ENCODE measurements around the gene SLC16A7. TPM values are rescaled to one million over a fixed set of nuclear protein-coding genes. Genes with fewer than 3 reads are reported as not detected.

The SLC16A7 gene
- total and polyA plus RNA-seq, 9 of the 15 experiments (the other 6 are each of a cell fraction or from before 2014, with no cell fraction given) = 0.18 TPM; not detected in 8

DNA sequence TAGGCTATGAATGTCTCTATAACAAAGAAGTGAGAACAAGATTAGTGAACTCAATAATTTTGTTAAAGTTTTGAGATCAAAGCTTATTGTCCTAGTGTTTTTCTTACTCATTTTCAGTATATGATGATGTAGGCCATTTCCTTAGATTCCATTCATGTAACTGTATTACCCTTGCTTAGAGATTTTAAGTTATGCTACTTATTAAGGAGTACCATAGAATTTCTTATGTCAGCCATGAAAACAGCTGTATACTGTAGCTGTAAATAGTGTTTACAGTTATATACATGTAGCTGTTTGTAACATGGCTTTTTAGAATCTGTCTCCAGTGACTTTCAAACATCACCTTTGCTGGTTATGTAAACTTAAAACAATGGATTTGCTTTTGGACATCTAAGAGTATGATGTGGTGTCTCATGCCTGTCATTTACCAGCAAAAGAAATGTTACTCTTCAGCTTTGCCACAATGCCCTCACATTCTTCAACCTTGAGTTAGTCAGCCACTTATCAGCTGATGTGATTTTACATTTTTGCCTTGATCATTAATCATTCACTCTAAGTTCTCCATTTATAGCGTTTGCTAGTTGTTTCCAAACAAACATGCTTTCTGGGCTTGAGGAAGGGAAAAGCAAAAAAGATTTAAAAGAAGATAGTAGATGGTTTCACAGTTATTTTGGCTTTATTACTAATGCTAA is 55.5 kb downstream of the SLC16A7 start:
- Histone ChIP-seq H3K27me3 (ENCODE audit: control insufficient read depth in 2 of 2, insufficient read depth in 2 of 2, low read length in 2 of 2) (no peaks in the 10 kb centered on the region), H4K20me1 (replicated peaks; ENCODE audit: control insufficient read depth, insufficient read depth, low read length) (no peaks in the 10 kb centered on the region), H3K4me3 (no peak overlapping the region), H3K27ac (ENCODE audit: extremely low read depth, low read depth, low read length) (no peak overlapping the region), H2AFZ (ENCODE audit: low read depth, low read length) (no peak overlapping the region), H3K4me1 (replicated peaks in 1 of 2; ENCODE audit: control insufficient read depth in 2 of 2, insufficient read depth in 2 of 2, low read length in 2 of 2) (no peaks in the 10 kb centered on the region), H3K79me2 (ENCODE audit: control insufficient read depth, insufficient read depth, low read length) (no peaks in the 10 kb centered on the region), H3K9ac (ENCODE audit: insufficient read depth in 1 of 2, low read depth in 2 of 2, low read length in 2 of 2) (no peak overlapping the region), H3K4me2 (ENCODE audit: insufficient read depth, low read length) (no peak overlapping the region), H3K9me3 (replicated peaks; ENCODE audit: control insufficient read depth, insufficient read depth, low read depth, low read length) (no peaks in the 10 kb centered on the region; the same call in 1 of the 2 replicates), H3K9me1 (ENCODE audit: control insufficient read depth, insufficient read depth, low read length) (no peaks in the 10 kb centered on the region), H3K36me3 (ENCODE audit: control insufficient read depth, insufficient read depth, low read length) (no peaks in the 10 kb centered on the region)
- in situ Hi-C loops (cut with MboI) (no loop called here), intact Hi-C loops (cut with micrococcal nuclease) (no loop called here)
- no peak for ATAC-seq
- no TSS peak for BruUV-seq (replicated peaks)
- 0% methylated on average over 1 of the region's 1 CpG for WGBS (ENCODE audit: insufficient coverage, low coverage, missing lambda C conversion rate)
- ChIA-PET CTCF (ENCODE audit: low intra/inter-chr PET ratio) (no interaction called here), POLR2A (no interaction called here)
- no peak for FAIRE-seq
- TF ChIP-seq SP1 (CRISPR knock-in tag; IDR thresholded peaks at IDR 0.05) (no peak), GABPA (tag; conservative IDR thresholded peaks at IDR 0.05; ENCODE audit: low read depth) (no peak), ZSCAN29 (IDR thresholded peaks at IDR 0.05) (no peak), MAFK (IDR thresholded peaks at IDR 0.05; ENCODE audit: low read length) (no peak), ZFP1 (CRISPR knock-in tag; IDR thresholded peaks at IDR 0.05) (no peak)
- TF ChIP-seq, protein P1, sequence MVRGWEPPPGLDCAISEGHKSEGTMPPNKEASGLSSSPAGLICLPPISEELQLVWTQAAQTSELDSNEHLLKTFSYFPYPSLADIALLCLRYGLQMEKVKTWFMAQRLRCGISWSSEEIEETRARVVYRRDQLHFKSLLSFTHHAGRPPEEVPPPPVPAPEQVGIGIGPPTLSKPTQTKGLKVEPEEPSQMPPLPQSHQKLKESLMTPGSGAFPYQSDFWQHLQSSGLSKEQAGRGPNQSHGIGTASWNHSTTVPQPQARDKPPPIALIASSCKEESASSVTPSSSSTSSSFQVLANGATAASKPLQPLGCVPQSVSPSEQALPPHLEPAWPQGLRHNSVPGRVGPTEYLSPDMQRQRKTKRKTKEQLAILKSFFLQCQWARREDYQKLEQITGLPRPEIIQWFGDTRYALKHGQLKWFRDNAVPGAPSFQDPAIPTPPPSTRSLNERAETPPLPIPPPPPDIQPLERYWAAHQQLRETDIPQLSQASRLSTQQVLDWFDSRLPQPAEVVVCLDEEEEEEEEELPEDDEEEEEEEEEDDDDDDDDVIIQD (CRISPR knock-in tag; IDR thresholded peaks at IDR 0.05) = no peak
- TF ChIP-seq, protein P2, sequence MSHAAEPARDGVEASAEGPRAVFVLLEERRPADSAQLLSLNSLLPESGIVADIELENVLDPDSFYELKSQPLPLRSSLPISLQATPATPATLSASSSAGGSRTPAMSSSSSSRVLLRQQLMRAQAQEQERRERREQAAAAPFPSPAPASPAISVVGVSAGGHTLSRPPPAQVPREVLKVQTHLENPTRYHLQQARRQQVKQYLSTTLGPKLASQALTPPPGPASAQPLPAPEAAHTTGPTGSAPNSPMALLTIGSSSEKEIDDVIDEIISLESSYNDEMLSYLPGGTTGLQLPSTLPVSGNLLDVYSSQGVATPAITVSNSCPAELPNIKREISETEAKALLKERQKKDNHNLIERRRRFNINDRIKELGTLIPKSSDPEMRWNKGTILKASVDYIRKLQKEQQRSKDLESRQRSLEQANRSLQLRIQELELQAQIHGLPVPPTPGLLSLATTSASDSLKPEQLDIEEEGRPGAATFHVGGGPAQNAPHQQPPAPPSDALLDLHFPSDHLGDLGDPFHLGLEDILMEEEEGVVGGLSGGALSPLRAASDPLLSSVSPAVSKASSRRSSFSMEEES (CRISPR knock-in tag; IDR thresholded peaks at IDR 0.05) = no peak
- TF ChIP-seq, protein P3, sequence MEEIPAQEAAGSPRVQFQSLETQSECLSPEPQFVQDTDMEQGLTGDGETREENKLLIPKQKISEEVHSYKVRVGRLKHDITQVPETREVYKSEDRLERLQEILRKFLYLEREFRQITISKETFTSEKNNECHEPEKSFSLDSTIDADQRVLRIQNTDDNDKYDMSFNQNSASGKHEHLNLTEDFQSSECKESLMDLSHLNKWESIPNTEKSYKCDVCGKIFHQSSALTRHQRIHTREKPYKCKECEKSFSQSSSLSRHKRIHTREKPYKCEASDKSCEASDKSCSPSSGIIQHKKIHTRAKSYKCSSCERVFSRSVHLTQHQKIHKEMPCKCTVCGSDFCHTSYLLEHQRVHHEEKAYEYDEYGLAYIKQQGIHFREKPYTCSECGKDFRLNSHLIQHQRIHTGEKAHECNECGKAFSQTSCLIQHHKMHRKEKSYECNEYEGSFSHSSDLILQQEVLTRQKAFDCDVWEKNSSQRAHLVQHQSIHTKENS (CRISPR knock-in tag; IDR thresholded peaks at IDR 0.05) = no peak
- DNase-seq (ENCODE audit: extremely low read depth in 1 of 4, low spot score in 3 of 4) = no peak
